Right lung (tissue), 5 donors: Measurements from ENCODE around the gene RALY. TPM values are rescaled to one million over a fixed set of nuclear protein-coding genes. Genes with fewer than 3 reads are reported as not detected.

Source experiments
- DNase-seq, 2 donors: peaks; one replicate each; pipeline ENCODE4 v3.0.0-alpha.2; 2013
- polyA plus RNA-seq, 5 donors: library from polyadenylated mRNA; unstranded; fragments of 120-200 nt; gene quantifications; one replicate each; pipeline versions ENCODE4 v1.2.1 to v1.2.3, GENCODE V29; 2013; ENCODE audit warnings: inconsistent platforms in 1 of 5, low replicate concordance in 1 of 5; ENCODE audit not compliant: insufficient read length in 5 of 5, insufficient read depth in 1 of 5

Gene RALY
- polyA plus RNA-seq, 5 donors = 206 to 250 (median 215) TPM

DNA sequence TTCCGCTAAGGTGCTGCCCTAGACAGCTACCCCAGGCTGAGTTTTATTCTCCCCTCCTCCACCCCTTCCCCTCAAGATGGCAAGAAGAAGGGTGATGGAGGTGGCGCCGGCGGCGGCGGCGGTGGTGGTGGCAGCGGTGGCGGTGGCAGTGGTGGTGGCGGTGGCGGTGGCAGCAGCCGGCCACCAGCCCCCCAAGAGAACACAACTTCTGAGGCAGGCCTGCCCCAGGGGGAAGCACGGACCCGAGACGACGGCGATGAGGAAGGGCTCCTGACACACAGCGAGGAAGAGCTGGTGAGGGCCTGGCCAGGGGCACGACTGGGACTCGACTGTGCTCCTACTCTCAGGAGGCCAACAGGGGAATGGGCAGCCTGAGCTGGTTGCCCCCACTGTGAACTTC is 83.2 kb downstream of the RALY start:
- no peak for DNase-seq

DNA sequence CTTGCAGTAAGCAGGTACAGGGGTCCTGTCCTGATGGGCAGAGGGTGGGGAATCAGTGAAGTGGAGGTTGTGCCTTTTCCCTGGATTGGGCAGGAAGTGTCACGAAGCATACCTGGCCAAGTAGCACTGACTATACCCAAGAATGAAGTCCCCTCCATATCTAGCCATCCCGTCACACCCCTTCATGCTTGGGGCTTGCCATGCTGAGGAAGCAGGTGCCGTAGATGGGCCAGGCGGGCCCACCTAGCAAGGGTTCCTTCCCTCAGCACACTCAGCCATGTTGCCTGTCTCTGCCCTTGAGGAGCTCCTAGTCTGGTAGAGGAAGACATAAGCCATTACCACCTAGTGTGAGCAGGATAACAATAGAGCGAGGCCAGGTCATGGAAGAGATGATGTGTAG is 84.8 kb downstream of the RALY start:
- no peak for DNase-seq

DNA sequence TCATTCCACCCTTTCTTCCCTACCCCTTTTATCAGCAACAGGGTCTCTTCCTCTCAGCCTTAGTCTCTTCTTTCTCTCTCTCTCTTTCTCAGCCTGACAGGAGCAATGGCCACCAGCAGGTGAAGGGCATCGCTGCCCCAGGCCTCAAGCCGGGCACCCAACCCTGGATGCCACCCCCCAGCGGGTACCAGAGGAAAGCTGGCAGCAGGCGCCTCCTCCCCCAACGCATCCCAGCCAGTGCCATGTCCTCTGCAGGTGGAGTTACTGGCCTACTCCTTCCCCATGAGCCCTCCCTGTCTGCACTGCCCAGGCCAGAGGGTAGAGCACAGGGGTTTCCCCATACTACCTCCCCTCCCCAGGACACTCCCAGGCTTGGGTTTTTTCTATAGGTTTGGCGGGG is 86.1 kb downstream of the RALY start:
- no peak for DNase-seq

DNA sequence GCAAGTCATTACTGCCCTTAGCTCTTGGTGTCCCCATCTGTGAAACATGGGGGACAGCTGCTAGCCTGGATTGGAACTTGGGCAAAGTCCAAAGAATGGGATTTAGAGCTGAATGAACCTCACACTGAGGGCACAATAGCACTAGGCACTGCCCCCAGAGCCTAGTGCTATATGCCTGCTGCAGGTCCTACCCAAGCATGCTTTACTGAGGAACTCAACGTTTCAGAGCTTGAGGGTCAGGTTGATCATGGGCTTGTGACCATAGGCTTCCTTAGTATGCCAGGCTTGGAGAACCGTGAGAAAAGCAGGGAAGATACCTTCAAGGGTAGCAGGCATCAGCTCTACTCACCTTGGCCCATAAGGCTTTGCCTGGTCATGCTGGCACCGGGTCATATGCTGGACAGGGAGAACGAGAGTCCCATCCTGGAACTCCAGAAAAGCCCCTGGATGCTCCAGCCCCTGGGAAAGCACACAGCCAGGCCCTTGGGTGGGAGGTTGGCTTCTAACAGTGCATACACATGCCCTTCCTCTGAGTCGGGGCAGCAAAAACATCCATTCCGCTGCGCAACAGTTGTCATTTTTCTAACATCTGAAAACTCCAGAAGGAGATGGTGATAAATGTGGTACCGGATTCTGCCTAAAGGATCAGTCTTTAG is 88.6 kb downstream of the RALY start:
- DNase-seq = no peak

DNA sequence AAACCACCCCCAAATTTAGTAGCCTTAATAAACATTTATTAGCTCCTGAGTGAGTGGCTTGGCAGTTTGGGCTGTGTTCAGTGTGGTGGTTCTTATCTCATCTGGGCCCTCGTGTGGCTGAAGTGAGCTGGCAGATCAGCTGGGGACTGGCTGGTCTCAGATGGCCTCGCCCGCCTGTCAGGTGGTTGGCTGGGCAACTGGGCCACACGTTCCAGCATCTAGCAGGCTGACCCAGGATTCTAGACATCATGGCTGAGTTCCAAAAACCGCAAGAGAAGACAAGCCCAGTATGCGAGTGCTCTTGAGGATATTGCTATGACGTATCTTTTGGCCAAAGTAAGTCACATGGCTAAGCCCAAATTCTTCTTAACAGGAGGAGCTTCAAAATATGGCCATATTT is 89.4 kb downstream of the RALY start:
- DNase-seq = peak in 1 of 2 donors; percentile 25

DNA sequence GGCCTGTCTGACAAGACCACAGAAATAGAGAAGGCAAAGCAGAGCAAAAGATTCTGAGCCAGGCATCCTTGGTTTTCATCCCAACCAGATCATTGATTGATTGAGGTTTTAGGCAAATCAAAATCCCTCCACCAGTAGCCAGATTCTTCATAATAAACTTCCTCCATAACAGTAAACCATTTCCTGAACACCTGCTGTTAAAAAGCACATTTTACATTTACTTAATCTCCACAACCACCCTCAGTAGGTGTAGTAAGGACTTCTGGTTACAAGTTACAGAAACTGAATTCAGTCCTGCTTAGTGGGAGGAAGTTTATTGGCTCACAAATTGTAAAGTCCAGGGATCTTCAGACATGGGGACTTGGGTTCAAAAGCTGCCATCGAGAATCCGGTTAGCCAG is 90.1 kb downstream of the RALY start:
- no peak for DNase-seq

DNA sequence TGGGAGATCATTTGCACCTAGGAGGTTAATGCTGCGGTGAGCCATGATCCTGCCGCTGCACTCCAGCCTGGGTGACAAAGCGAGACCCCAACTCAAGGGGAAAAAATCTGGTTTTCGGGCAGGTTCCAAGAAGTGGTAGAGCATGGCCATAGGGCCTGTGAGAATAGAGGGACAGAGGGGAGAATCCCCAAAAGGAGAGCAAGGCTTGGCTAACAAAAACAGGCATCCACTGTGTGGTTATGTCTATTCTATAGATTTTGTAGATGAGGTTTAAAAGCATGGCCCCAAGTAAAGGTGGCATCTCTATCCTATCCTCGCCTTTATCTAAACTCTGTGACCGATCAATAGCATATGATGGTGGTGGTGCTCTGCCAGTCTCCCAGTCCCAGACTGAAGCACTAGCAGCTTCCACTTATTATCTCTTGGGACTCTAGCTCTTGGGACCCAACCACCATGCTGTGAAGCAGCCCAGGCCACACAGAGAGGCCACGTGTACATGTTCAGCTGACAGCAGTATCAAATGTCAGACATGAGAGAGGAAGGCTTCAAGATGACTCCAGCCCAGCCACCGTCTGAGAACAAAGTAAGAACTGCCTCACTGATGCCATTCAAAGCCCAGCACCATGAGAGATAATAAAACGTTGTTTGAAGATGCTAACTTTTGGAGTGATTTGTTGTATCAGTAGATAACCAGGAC is 90.7 kb downstream of the RALY start:
- DNase-seq = no peak

DNA sequence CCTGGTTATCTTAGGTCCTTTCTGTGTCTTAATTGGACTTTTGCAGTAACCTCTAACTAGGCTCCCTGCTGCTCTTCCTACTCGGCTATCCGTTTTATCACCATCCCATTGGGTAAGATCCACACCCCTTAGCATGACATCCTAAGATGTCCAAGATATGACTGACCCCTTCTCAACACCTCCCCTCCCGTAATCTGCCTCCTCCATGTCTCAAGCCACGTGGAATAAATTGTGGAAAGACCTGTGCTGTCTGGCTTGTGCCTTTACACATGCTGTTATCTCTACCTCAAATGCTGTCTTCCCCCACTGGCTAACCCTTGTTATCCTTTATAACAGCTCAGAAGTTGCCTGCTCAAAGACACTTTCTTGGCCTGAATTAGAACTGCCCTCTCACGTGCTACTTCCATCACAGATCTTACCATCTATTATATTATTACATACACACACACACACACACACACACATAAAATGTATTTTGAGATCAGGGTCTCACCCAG is 91.9 kb downstream of the RALY start:
- no peak for DNase-seq

DNA sequence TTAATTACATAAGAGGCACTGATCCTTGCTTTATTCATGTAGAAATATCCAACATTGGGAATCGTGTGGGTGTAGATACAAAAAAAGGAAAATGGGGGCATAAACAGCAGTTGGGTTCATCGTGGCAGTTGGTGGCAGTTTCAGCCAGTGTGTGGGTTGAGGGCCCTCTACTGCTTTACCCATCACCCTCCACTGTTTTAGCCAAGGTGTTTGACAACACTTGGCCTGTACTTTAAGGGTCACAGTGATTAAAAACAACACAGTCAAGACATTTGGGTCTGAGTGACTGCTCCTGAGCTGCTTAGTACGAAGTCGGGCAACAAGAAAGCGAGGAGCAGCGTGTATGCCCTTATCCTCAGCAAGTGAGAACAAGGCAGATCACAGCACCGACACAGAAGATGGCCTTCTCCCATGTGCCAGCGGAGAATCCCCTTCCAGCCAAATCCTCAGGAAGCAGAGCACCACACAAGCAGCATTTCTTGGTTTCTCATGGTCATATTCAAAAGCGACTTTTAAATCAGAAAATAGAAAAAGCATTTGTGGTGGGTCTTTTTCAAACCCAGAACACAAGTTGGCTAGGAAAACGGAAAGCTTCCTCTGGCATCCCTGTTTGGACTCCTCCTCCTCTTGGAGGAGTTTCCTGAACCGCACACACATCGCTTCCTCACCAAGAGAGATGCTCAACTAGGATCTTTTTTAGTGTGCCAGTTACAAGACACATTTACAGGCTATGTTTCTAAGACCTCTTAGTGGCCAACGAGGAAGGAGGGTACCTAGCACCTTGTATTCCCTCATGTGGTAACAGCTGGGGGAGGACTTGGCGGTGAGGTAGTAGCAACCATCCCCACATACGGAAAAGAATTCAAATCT is 94.8 kb downstream of the RALY start:
- no peak for DNase-seq

DNA sequence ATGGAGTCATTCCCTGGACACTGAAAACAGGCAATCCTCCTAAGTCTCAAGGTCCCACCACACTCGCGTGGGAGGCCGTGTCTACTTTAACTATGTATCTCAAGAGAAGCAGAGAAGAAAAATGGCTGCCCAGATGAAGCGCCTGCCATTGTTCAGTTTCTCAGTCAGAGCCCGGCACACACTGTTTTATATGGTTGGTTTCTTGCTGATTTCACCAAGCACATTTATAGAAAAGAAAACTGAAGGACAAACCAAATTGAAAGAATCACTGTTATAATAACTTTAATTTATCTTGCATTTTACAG is 95.4 kb downstream of the RALY start:
- DNase-seq = no peak

DNA sequence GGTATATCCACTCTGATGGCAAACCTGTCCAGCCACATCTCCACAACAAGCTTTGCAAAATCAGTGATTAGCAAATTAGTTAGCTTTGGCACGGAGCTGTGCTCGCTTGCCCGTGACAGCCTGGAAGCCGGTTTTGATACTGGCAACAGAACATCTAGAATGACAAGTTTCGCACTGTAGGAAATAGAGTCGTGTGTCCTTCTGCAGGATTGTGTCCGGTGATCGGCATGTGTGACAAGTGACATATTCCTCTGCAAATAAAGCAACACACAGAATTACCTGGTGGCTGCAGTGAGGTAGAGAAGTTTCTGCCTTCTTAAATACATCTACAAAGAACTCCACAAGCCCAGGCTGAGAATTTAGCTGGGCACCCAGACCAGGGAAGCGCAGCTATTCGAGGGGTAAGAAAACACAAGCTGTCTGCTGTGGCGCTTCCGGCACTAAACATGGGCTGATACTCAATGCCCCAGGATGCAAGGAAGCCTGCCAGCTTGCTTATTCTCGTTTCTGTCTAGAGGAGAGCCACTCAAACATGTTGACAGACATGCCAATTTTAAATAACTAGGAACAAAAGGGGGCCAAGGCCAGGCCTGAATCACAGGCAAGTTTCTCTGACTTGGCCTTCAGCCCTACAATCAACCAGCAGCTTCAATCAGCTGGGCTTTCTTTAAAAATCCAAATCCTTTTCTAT is 96.1 kb downstream of the RALY start:
- no peak for DNase-seq

DNA sequence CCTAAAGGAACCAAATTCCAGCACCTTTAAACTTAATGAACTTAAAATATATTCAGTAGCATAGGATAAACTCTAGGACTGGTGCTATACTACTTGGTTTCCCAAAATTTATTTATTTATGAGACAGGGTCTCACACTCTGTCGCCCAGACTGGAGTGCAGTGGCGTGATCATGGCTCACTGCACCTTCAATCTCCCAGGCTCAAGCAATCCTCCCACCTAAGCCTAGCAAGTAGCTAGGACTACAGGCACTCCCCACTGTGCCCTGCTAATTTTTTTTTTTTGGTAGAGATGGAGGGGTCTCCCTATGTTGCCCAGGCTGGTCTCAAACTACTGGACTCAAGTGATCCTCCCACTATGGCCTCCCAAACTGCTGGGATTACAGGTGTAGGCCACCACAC is 96.9 kb downstream of the RALY start:
- no peak for DNase-seq

DNA sequence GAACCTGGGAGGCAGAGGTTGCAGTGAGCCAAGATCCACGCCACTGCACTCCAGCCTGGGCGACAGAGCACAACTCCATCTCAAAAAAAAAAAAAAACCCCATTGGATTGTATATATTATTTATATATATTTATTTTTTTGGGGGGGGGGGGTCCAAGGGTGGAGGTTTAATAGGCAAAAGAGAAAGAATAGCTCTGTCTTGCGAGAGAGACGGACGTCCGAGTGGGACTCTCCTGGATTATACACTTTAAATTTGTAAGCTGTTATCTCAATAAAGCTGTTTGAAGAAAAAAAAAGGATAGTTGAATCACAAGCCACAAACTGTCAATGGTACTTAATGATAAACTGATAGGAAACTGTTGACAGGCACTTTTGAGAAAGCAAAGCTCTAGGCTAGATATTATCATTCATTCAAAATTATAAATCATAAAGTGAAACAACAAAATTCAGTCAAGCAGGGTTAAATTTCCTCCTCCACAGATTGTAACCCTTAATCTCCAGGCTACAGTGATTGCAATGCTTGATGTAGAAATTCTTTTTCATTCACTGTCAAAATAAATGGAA is 98.0 kb downstream of the RALY start:
- DNase-seq = no peak

DNA sequence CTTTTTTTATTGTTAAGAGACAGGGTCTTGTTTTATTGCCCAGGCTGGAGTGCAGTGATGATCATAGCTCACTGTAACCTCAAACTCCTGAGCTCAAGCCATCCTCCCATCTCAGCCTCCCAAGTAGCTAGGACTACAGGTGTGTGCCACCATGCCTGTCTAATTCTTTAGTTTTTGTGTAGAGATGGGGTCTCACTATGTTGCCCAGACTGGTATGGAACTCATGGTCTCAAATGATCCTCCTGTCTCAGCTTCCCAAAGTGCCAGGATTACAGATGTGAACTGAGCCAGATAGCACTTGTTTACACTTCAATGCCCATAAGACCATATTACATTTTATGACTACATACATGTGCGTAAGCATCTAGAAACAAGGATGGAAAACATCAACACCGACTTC is 100.2 kb downstream of the RALY start:
- no peak for DNase-seq

DNA sequence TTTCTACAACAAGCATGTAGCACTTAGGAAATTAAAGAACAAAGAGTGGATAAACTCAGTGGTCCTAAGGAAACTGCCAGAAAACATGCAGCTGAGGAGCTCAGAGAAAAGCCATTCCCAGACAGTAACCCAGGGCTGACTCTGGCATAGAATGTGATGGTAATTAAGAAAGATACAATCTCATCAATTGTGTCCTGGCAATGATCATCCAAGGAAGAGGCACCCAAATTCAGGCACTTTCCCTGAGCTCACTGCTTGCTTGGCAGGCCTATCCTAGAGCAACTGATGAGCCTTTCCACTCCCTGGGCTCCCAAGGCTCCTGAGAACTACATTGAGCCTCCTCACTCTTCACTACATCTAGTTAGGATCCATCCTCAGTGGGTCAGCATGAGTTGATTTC is 102.1 kb downstream of the RALY start:
- no peak for DNase-seq

DNA sequence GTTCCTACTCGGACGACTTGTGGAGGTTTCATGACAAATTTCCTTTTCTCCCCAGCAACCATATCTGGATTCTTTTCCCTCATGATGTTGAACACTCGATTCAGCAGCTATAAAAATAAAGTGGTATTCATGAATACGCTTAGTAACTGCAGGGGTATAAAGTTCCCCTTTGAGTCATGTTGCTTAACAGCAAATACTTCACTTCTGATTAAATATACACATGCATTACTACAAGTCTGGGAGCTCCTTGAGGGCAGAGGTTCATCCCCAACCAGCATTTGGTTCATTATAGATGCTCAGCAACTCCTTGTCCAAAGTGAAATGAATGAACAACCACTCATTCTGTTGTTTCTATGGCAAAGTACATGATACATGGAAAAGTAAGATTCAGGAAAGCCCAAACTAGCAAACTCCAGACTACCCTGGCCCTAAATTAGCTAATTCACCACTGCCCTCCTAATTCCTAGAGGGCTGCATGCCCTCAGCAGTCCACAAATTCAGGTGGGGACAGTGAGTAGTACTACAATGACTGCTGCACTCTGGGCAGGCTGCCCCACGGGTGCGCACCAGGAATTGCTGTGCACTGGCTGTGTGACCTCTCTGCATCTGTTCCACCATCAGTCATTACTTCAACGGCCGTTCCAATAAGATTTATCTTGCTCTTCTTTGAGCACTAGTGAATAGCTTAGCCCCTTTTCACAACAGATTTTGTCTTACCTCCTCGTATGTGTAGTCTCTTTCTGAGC is 103.2 kb downstream of the RALY start:
- no peak for DNase-seq

DNA sequence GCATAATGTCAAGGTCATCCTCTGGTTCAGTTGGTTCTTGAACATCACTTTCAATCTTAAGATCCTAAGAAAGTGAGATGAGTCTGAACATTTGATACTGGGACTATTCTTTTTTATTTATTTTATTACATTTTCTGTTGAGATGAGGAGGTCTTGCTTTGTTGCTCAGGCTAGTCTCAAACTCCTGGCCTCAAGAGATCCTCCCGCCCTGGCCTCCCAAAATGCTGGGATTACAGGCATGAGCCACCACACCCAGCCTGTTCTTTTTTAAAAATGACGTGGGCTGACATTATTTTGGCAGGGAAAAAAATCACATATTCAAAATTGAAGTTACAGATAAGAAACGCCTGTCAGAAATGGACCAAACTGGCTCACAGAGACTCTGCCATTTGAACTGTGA is 104.9 kb downstream of the RALY start:
- no peak for DNase-seq

DNA sequence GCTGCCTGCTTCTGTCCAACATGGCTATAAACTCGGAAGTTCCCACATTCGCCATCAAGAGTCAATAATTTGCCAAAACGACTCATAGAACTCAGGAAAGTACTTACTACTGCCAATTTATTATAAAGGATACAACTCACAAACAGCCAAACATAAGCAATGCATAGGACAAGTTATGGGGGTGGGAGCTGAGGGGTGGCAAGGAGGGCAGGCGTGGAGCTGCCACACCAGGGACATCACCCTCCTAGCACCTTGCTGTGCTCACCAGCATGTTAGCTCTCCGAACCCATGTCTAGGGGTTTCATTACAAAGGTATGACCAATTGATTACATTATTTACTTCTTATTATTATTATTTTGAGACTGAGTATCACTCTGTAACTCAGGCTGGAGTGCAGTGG is 106.0 kb downstream of the RALY start:
- DNase-seq = no peak

DNA sequence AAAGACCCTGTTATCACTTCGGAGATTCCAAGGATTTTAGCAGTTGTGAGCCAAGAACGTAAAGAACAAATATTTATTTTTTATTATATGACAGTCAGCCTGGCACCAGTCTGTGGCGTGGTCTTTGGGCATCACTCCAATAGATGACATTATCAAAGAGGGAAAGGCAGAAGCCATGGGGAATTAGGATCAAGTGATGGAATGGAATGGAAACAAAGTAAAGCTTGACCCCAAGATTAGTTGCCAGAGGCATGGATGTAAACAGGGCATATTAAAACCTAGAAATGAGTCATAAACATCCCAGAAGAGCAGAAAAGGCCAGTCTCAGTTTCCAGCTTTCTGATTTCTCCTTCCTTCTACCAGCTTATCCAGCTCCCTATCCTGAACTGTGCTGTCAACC is 106.9 kb downstream of the RALY start:
- no peak for DNase-seq

DNA sequence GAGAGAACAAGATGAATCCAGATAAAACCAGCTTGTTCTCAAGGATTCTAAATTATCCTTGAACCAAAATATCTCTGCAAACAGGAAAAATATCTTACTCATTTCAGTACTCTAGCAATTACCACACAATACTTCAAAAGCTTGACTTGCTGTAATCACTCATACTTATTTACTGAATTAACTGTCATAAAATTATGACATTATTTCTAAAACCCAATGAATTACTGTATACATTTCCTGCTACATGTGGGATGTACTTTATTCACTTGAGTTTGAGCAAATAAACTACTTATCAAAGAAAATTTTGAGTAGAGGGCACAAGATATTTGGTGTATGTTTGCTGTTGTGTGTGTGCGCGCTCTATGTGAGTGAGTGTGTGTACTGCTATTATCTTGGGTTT is 108.6 kb downstream of the RALY start:
- DNase-seq = no peak

DNA sequence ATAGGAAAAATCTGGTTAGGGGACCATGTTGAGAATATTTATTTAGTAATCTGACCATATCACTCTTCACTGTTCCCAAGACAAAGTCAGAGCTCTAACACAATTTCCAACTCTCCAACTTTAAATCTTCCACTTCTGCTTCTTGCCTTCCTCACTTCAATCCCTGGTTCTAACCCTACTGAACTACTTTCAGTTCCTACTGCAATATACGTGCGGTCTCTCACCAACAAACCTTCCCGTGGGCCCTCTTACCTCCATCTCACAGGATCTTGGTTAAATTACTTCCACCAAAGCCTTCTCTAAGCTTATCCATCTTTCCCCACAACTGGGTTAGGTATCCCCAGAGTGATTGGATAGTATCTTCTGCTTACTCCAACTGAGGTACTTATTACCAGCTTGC is 110.3 kb downstream of the RALY start:
- DNase-seq = no peak
